Prostate gland (tissue), 2 donors: Measurements from ENCODE around the gene BMP8B. TPM values are rescaled to one million over a fixed set of nuclear protein-coding genes. Genes with fewer than 3 reads are reported as not detected.

ENCODE experiments used
- DNase-seq: peaks from one replicate; pipeline ENCODE4 v3.0.0-alpha.2; 2019; ENCODE audit warnings: low spot score
- H3K27ac ChIP-seq, 2 donors: fragments of 200-600 bp; sonication (generic); 2 replicates each; pipeline ENCODE4 v1.5.1; 2017 to 2019
- H3K27me3 ChIP-seq: fragments of 200-600 bp; sonication (generic); replicated peaks from 2 replicates; pipeline ENCODE4 v1.5.1; 2019; ENCODE audit not compliant: insufficient read depth
- H3K36me3 ChIP-seq, 2 donors: fragments of 200-600 bp; sonication (generic); 1 replicate in 1 of 2; 2 replicates in 1 of 2; pipeline versions ENCODE4 v1.5.1 to v1.8.1; 2017 to 2019
- H3K4me1 ChIP-seq: fragments of 200-600 bp; sonication (generic); replicated peaks from 2 replicates; pipeline ENCODE4 v1.5.1; 2019
- H3K4me3 ChIP-seq, 2 donors: fragments of 200-600 bp; sonication (generic); 2 replicates each; pipeline ENCODE4 v1.5.1; 2017 to 2019
- H3K9me3 ChIP-seq: fragments of 200-600 bp; sonication (generic); 2 replicates; pipeline ENCODE4 v1.5.1; 2017
- CTCF ChIP-seq, 4 experiments: fragments of 200-600 bp in 2 of 4; fragments of 450-650 bp in 2 of 4; sonication (generic) in 2 of 4; IDR thresholded peaks; 1 replicate in 3 of 4; 2 replicates in 1 of 4; pipeline ENCODE4 v1.5.1; 2016 to 2019; ENCODE audit warnings: antibody characterized with exemption in 4 of 4, mild to moderate bottlenecking in 2 of 4, moderate library complexity in 2 of 4
- POLR2A ChIP-seq: fragments of 450-650 bp; IDR thresholded peaks from one replicate; pipeline ENCODE4 v1.6.1; 2016; ENCODE audit warnings: antibody characterized with exemption, mild to moderate bottlenecking
- POLR2AphosphoS5 ChIP-seq: sonication (generic); formaldehyde crosslinking; IDR thresholded peaks from one replicate; pipeline ENCODE4 v1.6.1; 2017; ENCODE audit warnings: antibody characterized with exemption
- WGBS: methylation state at CpG from one replicate; pipeline ENCODE4 v1.1.5; 2018; 5-methylcytosine and 5-hydroxymethylcytosine counted together
- intact Hi-C: fragments of 100-400 bp; cut with DNase I; formaldehyde crosslinking; loops from one replicate; pipeline ENCODE4 v1.14.2; 2022
- total RNA-seq, 2 donors: library from RNA; depleted of rRNA; stranded (reverse); fragments of >200 nt; gene quantifications; one replicate each; pipeline ENCODE4 v1.1.0, GENCODE V29; 2016

BMP8B gene
- total RNA-seq, 2 donors from 2014 or later: 0.77 to 4.7 TPM

GRCh38 chr1:39760074-39761008, 28.3 kb downstream of the BMP8B start:
- Histone ChIP-seq H3K4me1 (no peaks in the 10 kb centered on the region), H3K9me3 (no peaks in the 10 kb centered on the region), H3K36me3 (peaks cover 3 to 8% of the 10 kb centered on the region in 2 donors), H3K27ac (no peak overlapping the region), H3K4me3 (no peak overlapping the region), H3K27me3 (no peaks in the 10 kb centered on the region)
- DNase-seq: no peak
- intact Hi-C loops: no loop called here
- TF ChIP-seq POLR2AphosphoS5: no peak
- TF ChIP-seq POLR2A: no peak
- TF ChIP-seq CTCF (IDR thresholded peaks at IDR 0.05): no peak
- 93% methylated on average over 16 of the region's 16 CpGs for WGBS

GRCh38 chr1:39759436-39759726, 29.3 kb downstream of the BMP8B start:
- intact Hi-C loops: no loop called here
- TF ChIP-seq POLR2AphosphoS5: no peak
- no peak for TF ChIP-seq POLR2A
- no peak for TF ChIP-seq CTCF (IDR thresholded peaks at IDR 0.05)
- Histone ChIP-seq H3K4me3 (no peak overlapping the region), H3K36me3 (peaks cover 3 to 8% of the 10 kb centered on the region in 2 donors), H3K27me3 (no peaks in the 10 kb centered on the region), H3K27ac (no peak overlapping the region), H3K4me1 (no peaks in the 10 kb centered on the region), H3K9me3 (no peaks in the 10 kb centered on the region)
- no peak for DNase-seq

- Histone ChIP-seq H3K9me3 (no peaks in the 10 kb centered on the region), H3K27ac (no peak overlapping the region), H3K36me3 (peaks cover 3 to 8% of the 10 kb centered on the region in 2 donors), H3K4me1 (no peaks in the 10 kb centered on the region), H3K4me3 (no peak overlapping the region), H3K27me3 (no peaks in the 10 kb centered on the region)
- intact Hi-C loops: no loop called here
- whole genome bisulfite sequencing: 77% methylated on average over 16 of the region's 16 CpGs
- DNase-seq: no peak
- TF ChIP-seq CTCF (IDR thresholded peaks at IDR 0.05) (no peak), POLR2A (no peak), POLR2AphosphoS5 (peak; percentile 20)
Measured at GRCh38 chr1:39758556-39759435, 29.9 kb downstream of the BMP8B start.

- TF ChIP-seq CTCF (IDR thresholded peaks at IDR 0.05): no peak
- TF ChIP-seq POLR2A: no peak
- no peak for TF ChIP-seq POLR2AphosphoS5
- Histone ChIP-seq H3K4me3 (no peak overlapping the region), H3K27ac (no peak overlapping the region), H3K4me1 (no peaks in the 10 kb centered on the region), H3K36me3 (peaks cover 6 to 8% of the 10 kb centered on the region in 2 donors), H3K27me3 (no peaks in the 10 kb centered on the region), H3K9me3 (no peaks in the 10 kb centered on the region)
- WGBS: 90% methylated on average over 5 of the region's 5 CpGs
- intact Hi-C loops: no loop called here
- no peak for DNase-seq
Measured at GRCh38 chr1:39757501-39757900, 31.2 kb downstream of the BMP8B start.
